GM10266 (cell line): ENCODE results near the gene STARD13.

Source experiments
- DNase-seq: peaks from one replicate; pipeline ENCODE4 v3.0.0; 2012; ENCODE audit errors: extremely low spot score
- CTCF ChIP-seq: IDR thresholded peaks from 2 replicates; pipeline ENCODE4 v1.5.1; 2012; ENCODE audit warnings: mild to moderate bottlenecking, low read depth; ENCODE audit not compliant: control insufficient read depth, insufficient read depth; ENCODE audit errors: missing control alignments

The STARD13 gene

GRCh38 chr13:33145667-33146066 lies 139.9 kb downstream of the STARD13 start:
- no peak for TF ChIP-seq CTCF
- no peak for DNase-seq

- DNase-seq: no peak
- TF ChIP-seq CTCF: no peak
These were observed 141.2 kb downstream of the STARD13 start for GRCh38 chr13:33144358-33144784.

GRCh38 chr13:33139780-33140535 lies 145.6 kb downstream of the STARD13 start:
- TF ChIP-seq CTCF: no peak
- DNase-seq: no peak

- TF ChIP-seq CTCF: no peak
These were observed 146.4 kb downstream of the STARD13 start for GRCh38 chr13:33139184-33139583.

GRCh38 chr13:33138441-33138840 lies 147.1 kb downstream of the STARD13 start:
- DNase-seq: no peak
- no peak for TF ChIP-seq CTCF

More at GRCh38 chr13:33139184-33139583, 146.4 kb downstream of the STARD13 start:
- DNase-seq: no peak

GRCh38 chr13:33137721-33138120 lies 147.8 kb downstream of the STARD13 start:
- DNase-seq: no peak
- no peak for TF ChIP-seq CTCF

GRCh38 chr13:33135097-33135496 lies 150.5 kb downstream of the STARD13 start:
- TF ChIP-seq CTCF: no peak
- no peak for DNase-seq
